ENCODE data around the gene SH3BP5. TPM values are rescaled to one million over a fixed set of nuclear protein-coding genes. Genes with fewer than 3 reads are reported as not detected.

Gene SH3BP5
- total RNA-seq, 1 experiment from 2014 or later: 5.1 TPM

DNA sequence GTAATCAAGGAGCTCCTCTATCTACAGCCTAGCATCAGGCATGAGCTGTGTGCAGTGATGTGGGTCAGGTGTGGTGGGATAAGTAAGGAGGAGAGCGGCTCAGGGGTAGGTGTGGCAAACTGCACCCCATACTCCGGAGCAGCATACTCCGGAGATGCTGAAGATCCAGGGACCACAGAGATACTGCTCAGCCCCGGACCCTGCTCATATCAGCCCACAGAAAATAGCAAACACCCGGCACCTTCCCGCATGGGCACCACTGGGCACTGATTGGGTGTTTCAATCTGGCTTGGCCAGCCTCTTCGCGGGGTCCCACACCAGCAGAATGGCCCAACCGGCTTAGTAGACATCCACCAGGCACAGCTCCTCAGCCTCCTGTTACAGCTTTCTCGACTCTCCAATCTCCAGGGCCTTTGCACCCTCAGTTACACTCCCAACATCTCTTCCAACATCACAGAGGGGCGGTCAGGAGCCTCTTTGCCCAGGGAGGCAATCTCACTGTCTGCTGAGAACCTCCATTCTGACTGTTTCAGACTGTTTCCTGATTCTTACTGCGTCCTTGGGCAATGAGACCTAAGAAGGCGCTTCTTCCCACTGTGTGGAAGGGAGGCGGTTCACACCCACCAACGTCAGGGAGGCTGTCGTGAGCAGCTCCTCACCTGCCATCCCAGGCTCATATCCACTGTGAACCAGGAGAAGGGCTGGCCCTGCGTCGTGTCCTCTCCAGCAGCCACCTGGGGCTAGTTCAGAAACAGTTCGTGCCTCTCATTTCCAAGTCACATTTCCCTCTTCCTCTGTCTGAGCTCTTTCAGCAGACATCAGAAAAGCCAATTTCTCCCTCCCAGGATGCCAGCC, 66.5 kb downstream of the SH3BP5 start:
- in situ Hi-C loops (cut with HindIII; ENCODE audit: low sequenced_read_pairs): no loop called here
- no peak for DNase-seq (ENCODE audit: low spot score)

DNA sequence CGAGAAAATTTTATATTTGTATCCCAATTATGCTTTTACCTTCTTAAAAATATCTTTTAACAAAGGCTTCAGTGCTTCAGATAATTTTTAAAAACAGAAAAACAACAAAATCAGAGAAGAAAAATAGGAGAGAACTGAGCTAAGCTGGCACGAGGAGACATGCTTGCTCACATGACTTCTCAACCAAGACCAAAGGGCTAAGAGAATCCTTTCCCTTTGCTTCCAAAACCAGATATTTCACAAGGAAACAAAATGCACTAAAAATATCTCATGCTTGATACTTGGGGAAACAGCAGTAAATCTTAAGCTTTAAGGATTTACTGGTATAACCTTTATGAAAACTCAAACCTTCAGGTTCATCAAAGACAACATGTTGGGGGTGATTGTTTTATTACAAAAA, 67.9 kb downstream of the SH3BP5 start:
- in situ Hi-C loops (cut with HindIII; ENCODE audit: low sequenced_read_pairs): no loop called here
- no peak for DNase-seq (ENCODE audit: low spot score)

DNA sequence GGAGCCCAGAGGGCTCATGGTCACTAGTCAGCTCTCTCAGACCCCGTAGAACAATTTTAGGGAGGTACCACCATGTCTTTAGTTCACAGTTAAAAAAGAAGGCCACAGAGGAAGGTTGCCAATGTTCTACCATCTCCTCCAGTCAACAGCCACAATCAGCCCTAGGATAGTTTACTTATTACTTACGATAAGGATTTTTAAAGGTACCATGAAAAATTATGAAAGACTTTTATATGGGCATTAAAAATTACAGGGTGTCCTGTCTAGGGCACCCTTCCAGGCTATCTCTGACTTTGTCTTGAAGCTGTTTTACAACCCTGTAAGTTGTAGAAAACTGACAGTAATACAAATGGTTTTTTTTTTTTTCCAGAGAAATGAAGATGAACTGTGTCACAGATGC, 68.5 kb downstream of the SH3BP5 start:
- DNase-seq (ENCODE audit: low spot score): no peak
- in situ Hi-C loops (cut with HindIII; ENCODE audit: low sequenced_read_pairs): no loop called here

DNA sequence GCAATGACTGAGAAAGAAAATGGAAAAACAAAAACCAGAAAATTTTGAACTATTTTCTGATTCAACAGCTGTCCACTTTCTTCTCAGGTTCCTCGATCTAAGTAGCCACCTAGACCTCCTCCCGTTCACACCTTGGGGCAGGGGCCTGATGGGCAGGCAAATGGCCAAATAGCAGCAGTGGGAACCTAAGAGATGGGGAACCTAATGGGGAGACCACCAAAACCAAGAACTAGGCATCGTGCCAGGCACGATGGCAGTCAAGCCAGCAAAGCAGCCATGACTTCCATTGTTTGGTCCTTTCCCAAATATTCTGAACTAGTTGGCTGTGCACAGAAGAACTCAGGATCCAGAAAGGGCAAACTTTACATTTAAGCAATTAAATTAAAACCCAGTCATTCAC, 69.3 kb downstream of the SH3BP5 start:
- no peak for DNase-seq (ENCODE audit: low spot score)
- in situ Hi-C loops (cut with HindIII; ENCODE audit: low sequenced_read_pairs): no loop called here

DNA sequence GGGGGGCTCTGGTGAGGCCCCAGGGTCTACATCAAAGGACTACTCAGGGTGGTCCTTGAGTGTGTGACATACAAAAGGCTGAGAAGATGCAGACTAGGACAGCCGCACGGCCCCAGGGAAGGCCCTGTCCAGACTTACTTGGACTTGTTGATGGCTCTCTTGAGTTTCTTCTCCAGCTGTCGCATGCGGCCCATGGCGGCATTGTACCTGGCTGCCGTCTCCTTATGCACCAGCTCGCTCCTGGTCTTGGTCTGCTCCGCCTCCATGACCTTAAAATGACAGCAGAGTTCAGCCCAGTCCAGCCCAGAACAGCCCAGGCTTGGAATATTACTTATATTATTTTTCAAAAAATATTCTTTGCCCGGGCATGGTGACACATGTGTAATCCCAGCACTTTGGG, 70.4 kb downstream of the SH3BP5 start:
- in situ Hi-C loops (cut with HindIII; ENCODE audit: low sequenced_read_pairs): no loop called here
- no peak for DNase-seq (ENCODE audit: low spot score)

DNA sequence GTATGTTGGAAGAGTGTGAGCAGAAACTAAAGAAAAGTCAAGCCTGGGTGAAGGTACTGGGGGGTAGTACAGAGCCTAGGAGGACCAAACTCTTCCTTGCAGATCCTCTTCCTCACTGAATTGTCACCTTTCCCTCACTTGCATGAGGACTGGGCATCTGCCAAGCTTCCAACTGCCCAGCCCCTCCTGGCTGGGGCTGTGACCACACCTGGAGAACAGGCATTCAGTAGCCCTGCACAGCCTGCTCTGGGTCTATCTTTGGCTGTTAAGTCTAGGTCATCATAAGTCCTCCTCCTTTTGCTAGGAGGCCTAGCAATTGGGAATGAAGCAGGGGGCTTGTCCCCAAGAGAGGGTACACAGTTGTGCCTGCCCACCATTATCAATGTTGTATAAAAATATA, 71.1 kb downstream of the SH3BP5 start:
- DNase-seq (ENCODE audit: low spot score): no peak
- in situ Hi-C loops (cut with HindIII; ENCODE audit: low sequenced_read_pairs): no loop called here

DNA sequence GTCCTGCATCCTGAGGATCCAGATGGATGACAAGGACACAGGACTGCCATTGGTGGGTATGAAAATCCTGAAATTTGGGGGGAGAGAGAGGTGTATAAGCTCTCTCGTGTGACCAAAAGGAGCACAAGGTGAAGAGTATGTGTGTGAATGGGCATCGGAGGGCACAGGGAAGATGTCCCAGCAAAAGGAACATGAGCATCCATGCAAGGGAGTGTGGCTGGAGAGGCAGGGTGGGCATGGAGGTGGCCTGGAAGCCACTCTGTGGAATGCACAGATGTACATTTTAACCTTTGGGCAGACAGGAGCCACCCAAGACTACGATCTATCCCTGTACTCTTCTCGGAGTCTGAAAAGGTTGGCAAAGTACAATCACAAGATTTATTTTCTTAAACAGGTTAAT, 71.9 kb downstream of the SH3BP5 start:
- in situ Hi-C loops (cut with HindIII; ENCODE audit: low sequenced_read_pairs): no loop called here
- DNase-seq (ENCODE audit: low spot score): no peak

DNA sequence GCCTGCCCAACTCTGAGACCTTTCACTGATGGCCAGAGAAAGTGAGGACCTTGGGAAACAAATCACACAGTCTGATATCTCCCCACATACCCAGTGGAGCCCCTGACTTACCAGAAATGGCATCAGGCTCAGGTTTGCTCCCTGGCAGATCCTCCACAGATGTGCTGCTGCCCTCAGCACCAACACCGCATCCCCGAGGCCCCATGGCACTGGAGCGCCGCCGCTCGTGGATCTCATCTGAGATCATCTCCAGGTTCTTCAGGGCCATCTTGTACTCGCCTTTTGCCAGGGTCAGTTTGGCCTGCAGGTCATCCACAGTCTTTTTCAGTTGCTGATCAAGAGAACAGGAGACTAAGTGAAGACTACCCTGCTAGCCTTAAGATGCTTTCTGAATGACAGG, 73.7 kb downstream of the SH3BP5 start:
- in situ Hi-C loops (cut with HindIII; ENCODE audit: low sequenced_read_pairs): no loop called here
- DNase-seq (ENCODE audit: low spot score): no peak

DNA sequence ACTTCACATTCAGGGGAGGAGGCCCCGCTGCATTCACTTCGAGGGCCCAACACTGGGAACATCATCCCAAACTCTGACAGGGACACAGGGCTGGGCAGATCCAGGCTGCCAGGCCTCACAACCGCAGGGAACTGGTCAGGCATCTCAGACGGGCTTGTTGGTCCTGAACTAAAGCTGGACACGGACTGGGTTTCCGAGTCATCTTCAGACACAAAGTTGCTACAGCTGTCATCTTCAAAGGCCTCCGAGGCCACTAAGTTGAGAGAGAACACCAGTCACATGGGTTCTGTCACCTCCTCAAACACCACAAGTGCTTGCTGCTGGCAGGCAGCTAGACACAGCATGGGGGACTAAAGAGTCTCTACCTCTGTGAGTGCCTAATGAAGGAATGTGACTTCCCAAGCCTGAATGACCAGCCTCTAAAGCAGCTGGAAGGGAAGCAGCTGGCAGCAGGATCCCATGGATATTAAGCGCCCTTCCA, 75.5 kb downstream of the SH3BP5 start:
- DNase-seq (ENCODE audit: low spot score): no peak
- in situ Hi-C loops (cut with HindIII; ENCODE audit: low sequenced_read_pairs): no loop called here

DNA sequence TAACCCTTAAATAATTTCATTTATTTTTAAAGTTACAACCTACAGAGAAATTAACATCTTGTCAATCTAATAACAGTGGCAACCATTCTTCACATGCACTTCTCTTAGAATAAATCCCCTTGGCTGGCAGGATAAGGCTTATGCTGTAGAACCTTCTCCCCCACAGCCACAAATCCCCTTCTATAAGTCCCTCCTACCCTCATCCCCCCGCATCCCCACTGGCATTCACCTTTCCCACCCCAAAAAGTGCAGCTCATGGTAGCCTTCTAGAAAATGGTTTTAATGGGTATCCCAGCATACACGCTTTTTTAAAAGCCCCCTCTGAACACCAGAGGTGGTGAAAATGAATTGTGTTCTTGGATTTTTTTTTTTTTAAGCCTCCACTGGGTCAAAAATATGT, 77.2 kb downstream of the SH3BP5 start:
- in situ Hi-C loops (cut with HindIII; ENCODE audit: low sequenced_read_pairs): no loop called here
- DNase-seq (ENCODE audit: low spot score): no peak

DNA sequence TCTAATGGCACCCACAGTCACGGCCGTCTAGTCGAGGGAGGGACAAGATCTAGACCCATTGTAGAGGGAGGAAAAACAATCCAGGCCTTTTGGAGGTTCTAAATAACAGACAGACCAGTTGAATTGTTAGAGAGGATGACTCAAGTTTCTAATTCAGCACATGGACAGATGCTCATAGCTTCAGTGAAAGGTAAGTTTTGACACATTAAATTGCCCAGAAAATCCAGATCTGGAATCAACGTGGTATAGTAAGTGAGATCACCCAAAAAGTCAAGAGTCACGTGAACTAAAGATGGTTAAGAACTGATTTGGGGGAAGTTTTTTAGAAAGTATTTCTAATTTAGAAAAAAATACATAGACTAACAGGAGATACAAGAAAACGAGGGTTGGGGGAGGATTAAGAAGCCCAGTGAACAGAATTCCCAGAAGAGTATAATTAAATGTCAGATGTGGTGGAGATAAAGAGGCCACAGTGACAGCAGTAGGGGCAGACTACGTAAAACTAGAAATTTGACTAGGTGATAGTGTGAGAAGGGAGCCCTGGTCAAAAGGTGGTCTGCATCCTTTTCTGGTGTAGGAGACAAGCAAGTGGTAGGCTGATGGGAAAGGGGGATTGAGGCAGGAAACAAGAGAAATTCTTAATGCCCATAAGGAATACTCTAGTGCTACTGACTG, 79.2 kb downstream of the SH3BP5 start:
- no peak for DNase-seq (ENCODE audit: low spot score)
- in situ Hi-C loops (cut with HindIII; ENCODE audit: low sequenced_read_pairs): no loop called here

DNA sequence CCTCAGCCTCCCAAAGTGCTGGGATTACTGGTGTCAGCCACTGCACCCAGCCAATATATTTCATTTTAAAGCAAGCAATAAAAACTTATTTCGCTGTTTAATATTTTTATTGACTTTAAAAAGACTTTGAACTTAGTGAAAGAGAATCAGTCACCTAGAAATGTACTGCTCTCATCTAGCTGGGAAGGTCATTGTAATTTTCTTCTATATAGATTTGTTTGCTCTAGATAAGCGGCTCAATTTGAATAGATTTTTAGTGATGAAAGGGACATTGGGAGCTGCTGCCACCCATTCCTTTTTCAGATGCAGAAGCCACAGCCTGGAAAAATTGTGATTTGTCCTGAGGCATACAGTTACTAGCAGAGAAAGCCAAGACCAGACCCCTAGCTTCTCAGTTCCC, 86.2 kb downstream of the SH3BP5 start:
- in situ Hi-C loops (cut with HindIII; ENCODE audit: low sequenced_read_pairs): no loop called here
- DNase-seq (ENCODE audit: low spot score): no peak

DNA sequence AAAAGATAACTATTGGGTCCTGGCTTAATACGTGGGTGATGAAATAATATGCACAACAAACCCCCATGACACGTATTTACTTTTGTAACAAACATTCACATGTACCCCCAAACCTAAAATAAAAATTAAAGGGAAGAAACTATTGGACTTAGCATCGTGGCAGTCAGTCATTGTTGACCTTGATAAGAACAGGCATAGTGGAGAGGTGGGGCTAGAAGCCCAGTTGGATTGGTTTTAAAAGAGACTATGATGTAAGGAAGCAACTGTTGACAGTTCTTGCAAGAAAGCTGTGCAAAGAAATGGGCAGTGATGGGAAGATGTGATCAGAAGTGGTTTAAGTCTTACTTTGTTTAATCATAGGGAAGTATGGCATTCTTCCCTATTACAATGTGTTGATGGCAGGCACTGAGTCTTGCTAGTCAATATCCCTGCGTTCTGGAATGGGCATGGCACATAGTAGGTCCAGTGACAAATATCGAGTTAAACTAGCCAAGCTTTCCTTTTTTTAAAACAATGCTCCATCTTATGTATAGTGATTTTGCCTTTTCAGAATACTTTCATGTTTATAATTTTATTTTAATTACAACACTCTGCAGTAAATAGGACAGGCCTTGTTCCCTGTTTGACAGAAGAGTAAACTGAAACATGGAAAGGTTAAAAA, 88.4 kb downstream of the SH3BP5 start:
- DNase-seq (ENCODE audit: low spot score): no peak
- in situ Hi-C loops (cut with HindIII; ENCODE audit: low sequenced_read_pairs): no loop called here

DNA sequence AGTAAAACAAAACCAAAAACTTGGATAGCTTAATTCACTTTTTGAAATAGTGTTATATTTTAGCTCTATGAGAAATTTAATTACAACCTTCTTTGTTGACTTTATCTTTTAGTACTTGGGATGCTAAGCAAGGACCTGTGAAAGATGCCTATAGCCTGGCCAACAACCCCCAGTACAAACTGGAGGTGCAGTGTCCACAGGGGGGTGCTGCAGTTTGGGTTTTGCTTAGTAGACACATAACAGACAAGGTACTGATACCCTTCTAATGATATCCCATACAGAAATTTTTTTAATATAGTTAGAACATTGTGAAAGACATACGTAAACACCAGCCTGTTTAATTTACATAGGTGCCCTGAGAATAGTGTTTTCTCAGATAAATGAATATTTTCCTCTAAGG, 91.0 kb downstream of the SH3BP5 start:
- in situ Hi-C loops (cut with HindIII; ENCODE audit: low sequenced_read_pairs): no loop called here
- peak; percentile 74 for DNase-seq (ENCODE audit: low spot score)

DNA sequence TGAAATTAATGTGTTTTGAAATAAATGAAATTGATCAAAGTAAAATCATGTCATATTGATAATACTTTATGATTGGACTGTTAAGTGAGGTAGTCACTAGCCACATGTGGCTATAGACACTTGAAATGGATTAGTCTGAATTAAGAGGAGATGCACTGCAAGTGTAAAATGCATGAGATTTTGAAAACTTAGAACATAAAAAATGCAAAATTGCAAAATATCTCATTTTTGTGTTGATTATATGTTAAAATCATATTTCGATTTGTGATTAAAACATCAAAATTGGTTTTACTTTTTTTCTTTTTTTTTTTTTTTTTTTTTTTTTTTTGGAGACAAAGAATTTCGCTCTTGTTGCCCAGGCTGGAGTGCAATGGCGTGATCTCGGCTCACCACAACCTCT, 103.1 kb downstream of the SH3BP5 start:
- no peak for DNase-seq (ENCODE audit: low spot score)
- in situ Hi-C loops (cut with HindIII; ENCODE audit: low sequenced_read_pairs): no loop called here

DNA sequence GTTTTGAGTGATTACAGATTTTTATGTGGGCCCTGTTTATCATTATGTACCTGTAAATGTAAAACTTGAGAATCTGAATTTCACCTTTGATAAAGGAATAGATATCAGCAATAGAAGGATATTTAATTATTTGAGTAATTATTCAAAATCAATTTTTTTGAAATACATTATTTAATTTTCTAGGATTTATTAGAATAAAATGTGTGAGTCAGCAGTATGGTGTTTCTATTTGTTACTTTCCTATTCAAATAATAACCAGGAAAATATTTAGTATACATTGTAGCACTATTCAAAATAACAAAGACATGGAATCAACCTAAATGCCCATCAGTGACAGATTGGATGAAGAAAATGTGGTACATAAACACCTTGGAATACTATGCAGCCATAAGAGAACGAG, 104.2 kb downstream of the SH3BP5 start:
- DNase-seq (ENCODE audit: low spot score): no peak
- in situ Hi-C loops (cut with HindIII; ENCODE audit: low sequenced_read_pairs): no loop called here

DNA sequence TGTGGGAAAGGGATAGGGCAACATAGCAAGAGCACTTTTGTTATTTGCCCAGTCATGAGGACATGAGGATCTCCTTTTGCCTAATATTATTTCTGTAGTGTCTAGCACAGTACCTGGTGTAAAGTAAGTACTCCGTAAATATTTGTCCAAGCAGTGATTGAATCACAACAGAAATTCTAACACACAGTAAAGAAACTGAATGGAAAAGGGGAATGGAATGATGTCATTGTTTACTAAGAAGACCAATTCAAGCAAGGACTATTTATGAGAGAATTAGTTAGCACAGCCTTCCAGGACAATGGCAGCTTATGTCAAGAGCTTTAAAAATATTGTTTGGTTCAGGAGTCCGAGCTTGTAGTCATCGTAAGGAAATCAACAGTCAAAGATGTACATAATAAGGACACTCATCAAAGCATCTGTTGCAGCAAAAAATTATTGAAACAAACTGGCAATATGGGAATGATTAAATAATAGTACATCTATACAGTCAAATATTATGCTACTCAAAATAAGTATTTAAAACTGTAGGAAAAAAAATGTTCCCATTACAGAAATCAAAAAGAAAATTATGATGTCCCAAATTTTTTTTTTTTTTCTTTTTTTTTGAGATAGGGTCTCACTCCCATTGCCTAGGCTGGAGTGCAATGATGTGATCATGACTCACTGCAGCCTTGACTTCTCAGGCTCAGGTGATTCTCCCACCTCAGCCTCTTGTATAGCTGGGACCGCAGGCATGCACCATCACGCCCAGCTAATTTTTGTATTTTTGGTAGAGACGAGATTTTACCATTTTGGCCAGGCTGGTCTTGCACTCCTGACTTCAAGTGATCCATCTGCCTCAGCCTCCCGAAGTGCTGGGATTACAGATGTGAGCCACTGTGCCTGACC, 108.5 kb downstream of the SH3BP5 start:
- in situ Hi-C loops (cut with HindIII; ENCODE audit: low sequenced_read_pairs): no loop called here
- DNase-seq (ENCODE audit: low spot score): no peak

DNA sequence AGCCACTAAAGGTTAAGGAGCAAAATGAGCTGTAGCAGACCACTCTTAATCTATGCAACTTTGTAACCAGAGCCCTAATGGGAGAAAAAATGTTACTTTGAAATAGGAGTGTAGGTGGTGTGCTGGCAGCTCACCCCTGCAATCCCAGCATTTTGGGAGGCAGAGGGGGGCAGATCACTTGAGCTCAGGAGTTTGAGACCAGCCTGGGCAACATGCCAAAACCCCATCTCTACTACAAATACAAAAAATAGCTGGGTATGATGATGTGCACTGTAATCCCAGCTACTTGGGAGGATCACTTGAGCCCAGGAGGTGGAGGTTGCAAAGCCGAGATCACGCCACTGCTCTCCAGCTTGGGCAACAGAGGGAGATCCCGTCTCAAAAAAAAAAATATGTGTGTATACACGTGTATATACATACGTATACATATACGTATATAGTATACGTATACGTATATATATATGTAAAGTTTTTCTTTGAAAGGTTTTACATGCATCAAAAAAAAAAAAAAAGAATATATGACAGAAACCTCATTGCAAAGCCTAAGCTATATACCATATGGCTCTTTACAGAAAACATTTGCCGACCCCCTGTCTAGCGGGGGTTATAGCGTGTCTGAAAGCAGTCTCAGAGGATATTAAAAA, 110.7 kb downstream of the SH3BP5 start:
- in situ Hi-C loops (cut with HindIII; ENCODE audit: low sequenced_read_pairs): no loop called here
- no peak for DNase-seq (ENCODE audit: low spot score)

DNA sequence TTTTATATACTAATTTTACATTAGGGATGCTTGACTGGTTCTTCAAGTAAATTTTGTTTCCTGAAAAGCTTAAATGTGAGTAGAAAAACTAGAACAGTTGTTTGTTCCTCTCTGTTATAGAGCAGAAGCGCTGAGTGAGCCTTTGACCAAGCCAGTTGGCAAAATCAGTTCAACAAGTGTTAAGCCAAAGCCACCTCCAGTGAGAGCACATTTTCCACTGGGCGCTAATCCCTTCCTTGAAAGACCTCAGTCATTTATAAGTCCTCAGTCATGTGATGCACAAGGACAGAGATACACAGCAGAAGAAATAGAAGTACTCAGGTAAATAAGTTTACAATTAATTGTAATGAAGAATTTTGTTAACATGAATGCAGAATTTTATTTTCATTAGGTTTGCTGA, 111.7 kb downstream of the SH3BP5 start:
- in situ Hi-C loops (cut with HindIII; ENCODE audit: low sequenced_read_pairs): no loop called here
- DNase-seq (ENCODE audit: low spot score): no peak

Data from G401 (cell line).